Neural crest cell (in vitro differentiated cells): ENCODE results near the gene LXN. TPM values are rescaled to one million over a fixed set of nuclear protein-coding genes. Genes with fewer than 3 reads are reported as not detected.
A peak's percentile ranks its signal among the peaks of the same experiment; 100 is the strongest.

ENCODE experiments used
- DNase-seq: peaks from one replicate; pipeline ENCODE4 v3.0.0; 2021; ENCODE audit warnings: low read depth, mixed read lengths, low spot score
- H3K27ac Mint-ChIP-seq: one replicate; pipeline ENCODE4 v1.8.0; 2021; ENCODE audit warnings: mild to moderate bottlenecking, mixed read lengths; ENCODE audit not compliant: unreplicated experiment
- H3K27me3 Mint-ChIP-seq: 2 replicates; pipeline ENCODE4 v1.8.0; 2021; ENCODE audit warnings: low read depth, mild to moderate bottlenecking, mixed read lengths
- H3K36me3 Mint-ChIP-seq: 2 replicates; pipeline ENCODE4 v1.8.0; 2021; ENCODE audit warnings: low read depth, mild to moderate bottlenecking, mixed read lengths
- H3K4me1 Mint-ChIP-seq: 2 replicates; pipeline ENCODE4 v1.8.0; 2021; ENCODE audit warnings: mixed read lengths
- H3K4me3 Mint-ChIP-seq: one replicate; pipeline ENCODE4 v1.8.0; 2021; ENCODE audit warnings: mild to moderate bottlenecking, mixed read lengths
- H3K9me3 Mint-ChIP-seq: 2 replicates; pipeline ENCODE4 v1.8.0; 2021; ENCODE audit warnings: mixed read lengths
- total RNA-seq: library from RNA; stranded (reverse); gene quantifications from 2 replicates; pipeline ENCODE4 v1.2.1, GENCODE V29; 2021
- TF ChIP-seq, protein P1 (sequence below): fragments of 200-600 bp; sonication (generic); conservative IDR thresholded peaks from 2 replicates; pipeline ENCODE4 v1.5.0; 2021; ENCODE audit warnings: antibody characterized with exemption, mild to moderate bottlenecking

The LXN gene
- total RNA-seq, 1 donor from 2014 or later, result 8.0 TPM

DNA sequence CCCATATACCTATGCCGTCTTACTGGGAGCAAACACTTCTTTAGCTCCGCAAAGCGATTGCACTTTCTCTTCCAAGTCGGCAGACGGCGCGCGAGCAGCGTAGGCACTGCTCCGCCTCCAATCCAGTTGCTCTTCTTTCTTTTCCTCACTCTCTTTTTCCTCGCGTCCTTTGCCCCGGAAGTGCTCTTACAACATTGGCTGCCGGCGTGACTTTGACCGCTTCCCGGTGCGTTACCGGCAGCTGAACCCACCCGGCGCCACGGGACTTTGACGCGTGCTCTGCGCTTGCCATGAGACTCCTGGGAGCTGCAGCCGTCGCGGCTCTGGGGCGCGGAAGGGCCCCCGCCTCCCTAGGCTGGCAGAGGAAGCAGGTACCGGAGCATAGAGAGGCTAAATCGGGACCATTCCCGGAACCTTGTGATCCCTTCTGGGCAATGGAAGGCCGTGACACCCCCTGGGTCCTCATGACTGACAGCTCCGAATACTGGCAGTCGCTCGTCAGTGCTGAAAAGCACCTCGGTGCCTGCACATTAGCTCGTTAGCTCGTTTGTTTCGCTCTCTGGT, 28.0 kb downstream of the LXN start, which contains the start of gene GFM1:
TSS of gene GFM1 (plus strand) at position 183 of the 564 bp plus-strand sequence. CDS start at position 291, 108 bp downstream.
- Mint-ChIP-seq H3K4me3 (peak within 1 kb of the TSS; percentile 97), H3K36me3 (peaks cover 2% of the 10 kb centered on the region), H3K27ac (peak within 1 kb of the TSS; percentile 79), H3K27me3 (peaks cover 3% of the 10 kb centered on the region), H3K4me1 (peaks cover 23% of the 10 kb centered on the region), H3K9me3 (no peaks in the 10 kb centered on the region)
- DNase-seq, result peak; percentile 81
- TF ChIP-seq, protein P1, sequence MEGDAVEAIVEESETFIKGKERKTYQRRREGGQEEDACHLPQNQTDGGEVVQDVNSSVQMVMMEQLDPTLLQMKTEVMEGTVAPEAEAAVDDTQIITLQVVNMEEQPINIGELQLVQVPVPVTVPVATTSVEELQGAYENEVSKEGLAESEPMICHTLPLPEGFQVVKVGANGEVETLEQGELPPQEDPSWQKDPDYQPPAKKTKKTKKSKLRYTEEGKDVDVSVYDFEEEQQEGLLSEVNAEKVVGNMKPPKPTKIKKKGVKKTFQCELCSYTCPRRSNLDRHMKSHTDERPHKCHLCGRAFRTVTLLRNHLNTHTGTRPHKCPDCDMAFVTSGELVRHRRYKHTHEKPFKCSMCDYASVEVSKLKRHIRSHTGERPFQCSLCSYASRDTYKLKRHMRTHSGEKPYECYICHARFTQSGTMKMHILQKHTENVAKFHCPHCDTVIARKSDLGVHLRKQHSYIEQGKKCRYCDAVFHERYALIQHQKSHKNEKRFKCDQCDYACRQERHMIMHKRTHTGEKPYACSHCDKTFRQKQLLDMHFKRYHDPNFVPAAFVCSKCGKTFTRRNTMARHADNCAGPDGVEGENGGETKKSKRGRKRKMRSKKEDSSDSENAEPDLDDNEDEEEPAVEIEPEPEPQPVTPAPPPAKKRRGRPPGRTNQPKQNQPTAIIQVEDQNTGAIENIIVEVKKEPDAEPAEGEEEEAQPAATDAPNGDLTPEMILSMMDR, result peak; percentile 81

DNA sequence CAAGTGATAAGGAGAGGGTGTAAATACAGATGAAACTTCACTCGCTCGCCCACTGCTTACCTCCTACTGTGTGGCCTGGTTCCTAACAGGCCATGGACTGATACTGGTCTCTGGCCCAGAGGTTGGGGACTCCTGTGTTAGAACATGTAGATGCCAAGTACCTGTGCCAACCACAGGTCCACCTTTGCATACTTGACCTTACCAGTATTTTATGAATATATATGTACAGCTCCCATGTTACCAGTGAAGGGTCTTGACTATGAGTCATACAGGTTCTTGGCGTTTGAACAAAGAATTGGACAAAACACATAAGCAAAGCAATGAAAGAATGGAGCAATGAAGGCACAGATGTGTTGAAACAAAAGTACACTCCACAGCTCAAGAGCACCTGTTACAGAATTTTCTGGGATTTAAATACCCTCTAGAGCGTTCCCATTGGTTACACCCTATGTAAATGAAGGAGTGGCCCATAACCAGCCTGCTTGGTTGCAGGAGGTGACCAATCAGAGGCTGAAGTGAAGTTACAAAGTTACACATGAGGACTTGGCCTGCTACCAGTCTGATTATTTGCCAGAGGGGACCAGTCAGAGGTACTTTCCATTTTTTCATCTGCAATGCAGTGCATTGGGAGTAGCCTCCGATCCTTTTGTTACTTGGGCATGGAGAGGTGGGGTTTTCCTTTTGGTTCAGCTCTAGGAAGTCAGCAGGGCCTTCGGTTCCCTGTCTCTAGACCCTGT, 29.8 kb downstream of the LXN start:
- H3K9me3 Mint-ChIP-seq, result no peaks in the 10 kb centered on the region
- H3K4me3 Mint-ChIP-seq, result peak overlapping the region; percentile 8
- TF ChIP-seq, protein P1, result no peak
- H3K4me1 Mint-ChIP-seq, result peaks cover 20% of the 10 kb centered on the region
- H3K27ac Mint-ChIP-seq, result no peak overlapping the region
- peaks cover 3% of the 10 kb centered on the region for H3K27me3 Mint-ChIP-seq
- DNase-seq, result no peak
- no peaks in the 10 kb centered on the region for H3K36me3 Mint-ChIP-seq

- H3K4me3 Mint-ChIP-seq, result no peak overlapping the region
- H3K4me1 Mint-ChIP-seq, result peaks cover 20% of the 10 kb centered on the region
- no peak for DNase-seq
- H3K36me3 Mint-ChIP-seq, result no peaks in the 10 kb centered on the region
- no peak overlapping the region for H3K27ac Mint-ChIP-seq
- H3K27me3 Mint-ChIP-seq, result peaks cover 3% of the 10 kb centered on the region
- TF ChIP-seq, protein P1, result no peak
- H3K9me3 Mint-ChIP-seq, result no peaks in the 10 kb centered on the region
Observed at GRCh38 chr3:158642005-158642404, 30.4 kb downstream of the LXN start.

DNA sequence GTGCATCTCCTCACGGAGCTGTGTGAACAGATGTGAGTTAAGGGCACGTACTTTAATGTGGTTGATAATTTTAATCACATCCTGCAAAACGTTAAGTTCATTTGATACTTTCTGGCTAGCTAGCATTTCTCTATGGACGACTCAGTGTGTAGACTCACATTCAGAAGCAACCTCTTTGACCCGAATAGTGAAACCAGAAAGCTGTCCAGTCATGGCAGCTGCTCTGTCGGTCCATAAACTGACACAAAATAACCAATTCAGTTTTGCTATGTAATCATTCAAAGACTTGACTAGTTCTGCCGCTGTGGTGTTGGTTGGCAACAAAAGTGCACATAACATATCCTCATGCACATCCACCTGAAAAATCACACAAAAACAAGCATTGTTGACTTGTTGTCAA, 31.8 kb downstream of the LXN start:
- no peak for DNase-seq
- TF ChIP-seq, protein P1, result no peak
- peaks cover 3% of the 10 kb centered on the region for H3K27me3 Mint-ChIP-seq
- H3K9me3 Mint-ChIP-seq, result no peaks in the 10 kb centered on the region
- no peak overlapping the region for H3K4me3 Mint-ChIP-seq
- no peaks in the 10 kb centered on the region for H3K36me3 Mint-ChIP-seq
- no peak overlapping the region for H3K27ac Mint-ChIP-seq
- peaks cover 13% of the 10 kb centered on the region for H3K4me1 Mint-ChIP-seq

GRCh38 chr3:158631981-158632380, 40.5 kb downstream of the LXN start:
- H3K9me3 Mint-ChIP-seq, result peaks cover 11% of the 10 kb centered on the region
- DNase-seq, result no peak

More at GRCh38 chr3:158631981-158632380, 40.5 kb downstream of the LXN start:
- Mint-ChIP-seq H3K36me3 (peaks cover 5% of the 10 kb centered on the region), H3K4me3 (peak overlapping the region; percentile 13), H3K4me1 (peaks cover 25% of the 10 kb centered on the region), H3K27ac (no peak overlapping the region), H3K27me3 (peaks cover 30% of the 10 kb centered on the region)
- TF ChIP-seq, protein P1, result no peak
